ENCODE measurements around the gene TAB2. TPM values are rescaled to one million over a fixed set of nuclear protein-coding genes. Genes with fewer than 3 reads are reported as not detected.

Gene TAB2
- polyA plus RNA-seq, 3 donors, result 3.1 to 32.0 (median 6.0) TPM

GRCh38 chr6:149436647-149437046 lies 119.1 kb downstream of the TAB2 start:
- H3K27me3 ChIP-seq (ENCODE audit: control insufficient read depth in 2 of 2, insufficient read depth in 2 of 2, low read length in 2 of 2), result no peaks in the 10 kb centered on the region
- no peaks in the 10 kb centered on the region for H3K9me3 Mint-ChIP-seq
- TF ChIP-seq, protein P1, sequence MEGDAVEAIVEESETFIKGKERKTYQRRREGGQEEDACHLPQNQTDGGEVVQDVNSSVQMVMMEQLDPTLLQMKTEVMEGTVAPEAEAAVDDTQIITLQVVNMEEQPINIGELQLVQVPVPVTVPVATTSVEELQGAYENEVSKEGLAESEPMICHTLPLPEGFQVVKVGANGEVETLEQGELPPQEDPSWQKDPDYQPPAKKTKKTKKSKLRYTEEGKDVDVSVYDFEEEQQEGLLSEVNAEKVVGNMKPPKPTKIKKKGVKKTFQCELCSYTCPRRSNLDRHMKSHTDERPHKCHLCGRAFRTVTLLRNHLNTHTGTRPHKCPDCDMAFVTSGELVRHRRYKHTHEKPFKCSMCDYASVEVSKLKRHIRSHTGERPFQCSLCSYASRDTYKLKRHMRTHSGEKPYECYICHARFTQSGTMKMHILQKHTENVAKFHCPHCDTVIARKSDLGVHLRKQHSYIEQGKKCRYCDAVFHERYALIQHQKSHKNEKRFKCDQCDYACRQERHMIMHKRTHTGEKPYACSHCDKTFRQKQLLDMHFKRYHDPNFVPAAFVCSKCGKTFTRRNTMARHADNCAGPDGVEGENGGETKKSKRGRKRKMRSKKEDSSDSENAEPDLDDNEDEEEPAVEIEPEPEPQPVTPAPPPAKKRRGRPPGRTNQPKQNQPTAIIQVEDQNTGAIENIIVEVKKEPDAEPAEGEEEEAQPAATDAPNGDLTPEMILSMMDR (IDR thresholded peaks at IDR 0.05), result no peak
- no peak overlapping the region for H3K27ac Mint-ChIP-seq
- peaks cover 3 to 4% of the 10 kb centered on the region in 2 donors for H3K4me1 ChIP-seq (ENCODE audit: control insufficient read depth in 1 of 2, insufficient read depth in 2 of 2, low read length in 2 of 2)
- H3K4me3 ChIP-seq (replicated peaks in 1 of 3; ENCODE audit: low read depth in 2 of 3, low read length in 3 of 3), result no peak overlapping the region
- H3K4me2 ChIP-seq (replicated peaks; ENCODE audit: extremely low read depth, low read length, poor library complexity, severe bottlenecking), result no peak overlapping the region
- H3K9ac ChIP-seq (ENCODE audit: insufficient read depth, low read length, poor library complexity, severe bottlenecking), result no peak overlapping the region
- H3K4me3 Mint-ChIP-seq, result no peak overlapping the region
- no peak for DNase-seq
- H4K20me1 ChIP-seq (ENCODE audit: insufficient read depth, low read length), result no peaks in the 10 kb centered on the region
- H3K79me2 ChIP-seq (ENCODE audit: insufficient read depth, low read length), result no peaks in the 10 kb centered on the region
- 90% methylated on average over 10 of the region's 12 CpGs for WGBS (ENCODE audit: insufficient coverage)
- no peak overlapping the region for H2AFZ ChIP-seq (ENCODE audit: insufficient read depth, low read depth, low read length, poor library complexity, severe bottlenecking)
- H3K9me3 ChIP-seq (replicated peaks in 1 of 2; ENCODE audit: control insufficient read depth in 1 of 2, insufficient read depth in 1 of 2, low read length in 2 of 2), result no peaks in the 10 kb centered on the region
- H3K27me3 Mint-ChIP-seq (ENCODE audit: low read depth in 3 of 3), result peaks cover 0 to 6% (median 4%) of the 10 kb centered on the region in 3 donors
- intact Hi-C loops (cut with micrococcal nuclease), result no loop called here
- H3K36me3 Mint-ChIP-seq, result no peaks in the 10 kb centered on the region
- peaks cover 5% of the 10 kb centered on the region for H3K4me1 Mint-ChIP-seq
- no peak overlapping the region for H3K27ac ChIP-seq (ENCODE audit: low read depth in 1 of 2, low read length in 2 of 2)
- H3K36me3 ChIP-seq (replicated peaks in 1 of 2; ENCODE audit: control insufficient read depth in 1 of 2, insufficient read depth in 2 of 2, low read length in 2 of 2), result no peaks in the 10 kb centered on the region

GRCh38 chr6:149437212-149437611 lies 119.7 kb downstream of the TAB2 start:
- H3K4me3 Mint-ChIP-seq, result no peak overlapping the region
- peaks cover 2% of the 10 kb centered on the region for H3K4me1 Mint-ChIP-seq
- no peaks in the 10 kb centered on the region for H3K4me1 ChIP-seq (ENCODE audit: control insufficient read depth in 1 of 2, insufficient read depth in 2 of 2, low read length in 2 of 2)
- no peak overlapping the region for H3K4me3 ChIP-seq (replicated peaks in 1 of 3; ENCODE audit: low read depth in 2 of 3, low read length in 3 of 3)
- no peaks in the 10 kb centered on the region for H3K36me3 ChIP-seq (replicated peaks in 1 of 2; ENCODE audit: control insufficient read depth in 1 of 2, insufficient read depth in 2 of 2, low read length in 2 of 2)
- no peaks in the 10 kb centered on the region for H3K79me2 ChIP-seq (ENCODE audit: insufficient read depth, low read length)
- DNase-seq, result no peak
- H2AFZ ChIP-seq (ENCODE audit: insufficient read depth, low read depth, low read length, poor library complexity, severe bottlenecking), result no peak overlapping the region
- H3K9ac ChIP-seq (ENCODE audit: insufficient read depth, low read length, poor library complexity, severe bottlenecking), result no peak overlapping the region
- TF ChIP-seq, protein P1 (IDR thresholded peaks at IDR 0.05), result no peak
- H3K27me3 Mint-ChIP-seq (ENCODE audit: low read depth in 3 of 3), result peaks cover 0 to 6% (median 2%) of the 10 kb centered on the region in 3 donors
- H3K27ac Mint-ChIP-seq, result no peak overlapping the region
- no peaks in the 10 kb centered on the region for H4K20me1 ChIP-seq (ENCODE audit: insufficient read depth, low read length)
- H3K4me2 ChIP-seq (replicated peaks; ENCODE audit: extremely low read depth, low read length, poor library complexity, severe bottlenecking), result no peak overlapping the region
- intact Hi-C loops (cut with micrococcal nuclease), result no loop called here
- H3K36me3 Mint-ChIP-seq, result no peaks in the 10 kb centered on the region
- no peaks in the 10 kb centered on the region for H3K9me3 ChIP-seq (replicated peaks in 1 of 2; ENCODE audit: control insufficient read depth in 1 of 2, insufficient read depth in 1 of 2, low read length in 2 of 2)
- no CpG with 5 or more reads among the region's 3 CpGs for WGBS (ENCODE audit: insufficient coverage)
- H3K27ac ChIP-seq (ENCODE audit: low read depth in 1 of 2, low read length in 2 of 2), result no peak overlapping the region
- H3K27me3 ChIP-seq (ENCODE audit: control insufficient read depth in 2 of 2, insufficient read depth in 2 of 2, low read length in 2 of 2), result no peaks in the 10 kb centered on the region
- no peaks in the 10 kb centered on the region for H3K9me3 Mint-ChIP-seq
